HG03175 (cell line): Measurements from ENCODE around the gene GPX5.
"Not testable (repeated sequence)": the region's sequence is repeated elsewhere in the genome, so short reads cannot be mapped to it uniquely, and the experiment has no call there.

Source experiments
- ATAC-seq: cut with Tn5 transposase; IDR thresholded peaks from one replicate; pipeline ENCODE4 v1.9.1; 2021; ENCODE audit warnings: mild to moderate bottlenecking, moderate library complexity; ENCODE audit not compliant: unreplicated experiment

Gene GPX5, protein sequence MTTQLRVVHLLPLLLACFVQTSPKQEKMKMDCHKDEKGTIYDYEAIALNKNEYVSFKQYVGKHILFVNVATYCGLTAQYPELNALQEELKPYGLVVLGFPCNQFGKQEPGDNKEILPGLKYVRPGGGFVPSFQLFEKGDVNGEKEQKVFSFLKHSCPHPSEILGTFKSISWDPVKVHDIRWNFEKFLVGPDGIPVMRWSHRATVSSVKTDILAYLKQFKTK

DNA sequence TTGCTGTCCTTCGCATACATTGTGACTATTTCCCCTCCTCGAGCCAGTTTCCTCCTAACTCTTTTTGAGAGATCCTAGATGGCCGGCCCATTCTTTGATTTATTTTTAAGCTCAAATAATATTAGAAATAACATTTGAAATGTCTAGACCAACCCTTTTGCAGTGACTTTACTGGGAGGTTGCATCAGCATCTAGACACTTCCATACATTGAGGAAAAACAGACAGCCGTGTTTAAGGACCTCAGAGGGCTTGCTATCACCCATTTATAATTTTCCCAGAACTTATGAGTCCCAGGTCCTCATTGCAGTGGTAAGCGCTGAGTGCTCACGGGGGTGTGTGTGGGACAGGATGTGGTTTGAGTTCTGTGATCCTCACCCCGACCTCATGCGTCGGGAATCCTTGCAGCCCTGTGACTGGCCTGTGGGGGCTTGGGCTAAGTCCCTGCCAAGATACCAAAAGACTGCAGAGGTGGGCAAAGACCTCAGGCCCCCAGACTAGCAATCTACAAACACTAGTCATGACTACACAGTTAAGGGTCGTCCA, at the start of gene GPX5:
GPX5 (plus strand) TSS at position 386 of the 544 bp plus-strand sequence; CDS start at position 519, 133 bp downstream.
- no peak for ATAC-seq

DNA sequence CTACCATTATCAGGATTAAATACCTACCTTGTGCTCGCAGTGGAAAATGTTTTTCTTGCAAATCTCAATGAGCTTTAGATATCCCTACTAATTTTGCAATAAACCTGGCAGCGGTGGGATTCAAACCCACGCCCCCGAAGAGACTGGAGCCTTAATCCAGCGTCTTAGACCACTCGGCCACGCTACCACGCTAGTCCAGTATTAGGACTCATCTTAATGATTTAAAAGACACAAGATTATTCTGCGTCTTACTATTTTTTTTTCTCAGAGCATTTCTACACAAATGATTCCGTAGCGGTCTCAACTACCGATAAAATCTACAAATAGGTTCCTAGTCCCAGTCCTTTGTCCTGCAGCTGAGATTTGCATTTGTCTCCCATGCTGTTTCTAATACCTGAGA, 47.2 kb upstream of the GPX5 start:
- no peak for ATAC-seq

- ATAC-seq, result no peak
Observed at GRCh38 chr6:28480253-28480932, 45.3 kb upstream of the GPX5 start.

- no peak for ATAC-seq
Observed at GRCh38 chr6:28485482-28485881, 40.2 kb upstream of the GPX5 start.

DNA sequence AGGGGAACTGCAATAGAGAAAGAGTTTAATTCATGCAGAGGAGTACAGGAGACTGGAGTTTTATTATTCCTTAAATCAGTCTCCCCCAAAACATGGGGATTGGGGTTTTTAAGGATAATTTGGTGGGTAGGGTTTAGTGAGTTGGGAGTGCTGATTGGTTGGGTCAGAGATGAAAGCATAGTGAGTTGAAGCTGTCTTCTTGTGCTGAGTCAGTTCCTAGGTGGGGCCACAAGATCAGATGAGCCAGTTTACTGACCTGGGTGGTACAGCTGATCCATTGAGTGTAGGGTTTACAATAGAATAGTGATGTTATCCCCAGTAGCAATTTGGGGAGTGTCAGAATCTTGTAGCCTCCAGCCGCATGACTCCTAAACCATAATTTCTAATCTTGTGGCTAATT, 39.1 kb upstream of the GPX5 start:
- no peak for ATAC-seq

- no peak for ATAC-seq
Observed at GRCh38 chr6:28486988-28487742, 38.5 kb upstream of the GPX5 start.

GRCh38 chr6:28488916-28489365, 36.7 kb upstream of the GPX5 start:
- ATAC-seq, result peak; percentile 28

DNA sequence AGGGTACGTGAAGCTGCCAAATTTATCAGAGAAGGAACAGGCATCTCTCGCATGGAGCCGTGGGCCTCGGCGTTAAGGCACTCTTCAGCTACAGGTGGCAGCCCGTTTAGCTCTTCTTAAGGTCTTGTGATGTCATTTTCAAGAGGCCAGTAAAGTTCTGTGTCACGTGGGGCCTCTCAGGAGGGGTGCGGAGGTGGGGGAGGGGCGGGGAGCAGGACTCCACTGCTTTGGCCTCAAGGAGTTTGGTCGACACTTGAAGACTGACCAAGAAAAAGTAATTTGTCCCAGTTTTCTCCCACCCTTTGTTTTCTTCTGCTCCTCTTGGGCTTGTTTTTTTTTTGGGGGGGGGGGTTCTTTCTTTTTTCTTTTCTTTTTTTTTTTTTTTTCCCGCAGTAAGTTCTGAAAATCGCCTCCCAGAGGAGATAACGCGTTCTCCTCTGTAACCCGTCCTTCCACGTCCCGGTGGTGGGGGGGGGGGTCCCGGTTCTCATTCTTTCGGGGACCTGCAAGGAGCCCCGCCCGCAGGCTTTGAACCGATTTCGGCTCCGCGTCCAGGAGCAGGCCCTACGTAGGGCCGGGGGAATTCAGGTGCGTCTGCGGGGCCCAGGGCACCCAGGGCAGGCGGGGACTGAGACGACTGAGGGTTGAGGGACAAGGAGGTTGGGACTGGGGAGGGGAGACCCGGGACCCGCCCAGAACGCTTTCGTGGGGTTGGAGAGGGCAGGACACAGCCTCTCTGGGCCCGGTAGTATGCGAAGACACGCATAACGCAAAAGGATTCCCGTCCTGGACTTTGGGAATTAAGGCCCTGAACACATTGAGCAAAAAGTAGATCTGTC, 36.1 kb upstream of the GPX5 start:
- peak; percentile 79 for ATAC-seq

DNA sequence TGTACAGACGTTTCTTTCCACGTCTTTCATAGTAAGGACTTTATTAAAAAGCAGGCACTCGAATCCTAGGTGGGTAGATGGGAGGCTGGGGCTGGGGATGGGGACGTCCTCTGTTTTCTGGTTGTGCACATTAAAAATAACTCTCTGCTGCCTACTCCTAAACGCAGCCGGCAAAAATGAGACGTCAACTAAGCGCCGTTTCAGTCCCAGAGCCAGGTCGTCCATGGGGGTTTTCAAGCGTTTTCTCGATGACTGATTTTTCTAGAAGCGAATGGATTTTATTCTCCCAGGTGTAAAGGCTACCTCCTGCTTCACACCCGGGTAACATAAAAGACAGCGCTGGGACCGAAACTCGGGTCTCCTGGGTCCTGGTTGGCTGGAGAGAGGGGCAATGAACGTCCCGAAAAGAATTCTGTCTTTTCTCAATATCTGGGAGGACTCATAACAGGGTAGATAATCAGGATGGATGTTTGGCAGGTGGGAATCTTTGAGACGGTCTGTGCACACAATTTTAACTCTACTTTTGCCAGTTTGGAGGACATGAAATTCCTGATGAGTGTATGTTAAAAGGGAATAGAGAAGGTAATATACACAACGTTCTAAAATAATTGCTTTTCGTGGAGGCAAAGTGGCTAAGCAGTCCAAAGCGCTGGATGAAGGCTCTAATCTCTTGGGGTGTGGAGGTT, 35.3 kb upstream of the GPX5 start:
- ATAC-seq, result peak; percentile 16

DNA sequence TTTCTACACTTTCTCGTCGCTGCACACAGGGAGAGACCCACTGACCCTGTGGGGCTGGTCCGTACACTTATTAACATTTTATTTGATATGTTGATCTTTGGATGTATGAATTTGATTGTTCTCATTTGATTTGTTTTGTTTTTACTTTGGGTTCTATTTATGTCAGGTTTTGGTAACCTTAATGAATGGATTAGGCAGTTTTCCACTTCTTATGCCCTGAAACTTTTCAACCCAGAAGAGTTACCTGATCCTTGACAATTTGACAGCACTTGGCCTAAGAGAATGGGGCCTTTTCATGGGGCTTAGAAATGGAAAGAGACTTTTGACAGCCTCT, 33.7 kb upstream of the GPX5 start:
- no peak for ATAC-seq

DNA sequence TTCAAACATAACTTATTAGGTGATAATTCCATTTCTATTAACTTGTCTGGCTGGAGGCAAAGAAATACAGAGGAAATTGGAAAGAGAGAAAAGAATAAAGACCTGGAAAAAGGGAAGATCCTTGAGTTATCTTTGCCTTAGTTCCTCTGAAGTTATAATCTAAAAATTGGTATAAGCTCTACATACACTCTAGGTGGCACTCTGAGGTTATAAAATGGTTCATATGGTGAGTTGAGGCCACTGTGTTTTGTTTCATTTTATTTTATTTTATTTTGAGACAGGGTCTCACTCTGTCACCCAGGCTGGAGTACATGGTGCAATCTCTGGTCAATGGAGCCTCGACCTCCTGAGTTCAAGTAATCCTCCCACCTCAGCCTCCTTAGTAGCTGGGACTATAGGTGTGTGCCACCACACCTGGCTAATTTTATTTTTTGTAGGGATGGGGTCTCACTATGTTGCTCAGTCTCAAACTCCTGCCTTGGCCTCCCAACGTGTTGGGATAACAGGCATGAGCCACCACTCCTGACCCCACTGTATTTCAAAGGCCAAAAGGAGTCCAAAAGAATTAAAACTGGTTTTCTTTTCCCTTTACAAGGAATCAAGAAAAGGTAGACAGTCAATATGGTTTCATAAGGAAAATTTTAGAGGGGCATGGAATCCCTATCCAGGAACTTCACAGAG, 29.4 kb upstream of the GPX5 start:
- no peak for ATAC-seq

GRCh38 chr6:28497306-28497705, 28.4 kb upstream of the GPX5 start:
- no peak for ATAC-seq

- ATAC-seq, result no peak
Observed at GRCh38 chr6:28497893-28498292, 27.8 kb upstream of the GPX5 start.

DNA sequence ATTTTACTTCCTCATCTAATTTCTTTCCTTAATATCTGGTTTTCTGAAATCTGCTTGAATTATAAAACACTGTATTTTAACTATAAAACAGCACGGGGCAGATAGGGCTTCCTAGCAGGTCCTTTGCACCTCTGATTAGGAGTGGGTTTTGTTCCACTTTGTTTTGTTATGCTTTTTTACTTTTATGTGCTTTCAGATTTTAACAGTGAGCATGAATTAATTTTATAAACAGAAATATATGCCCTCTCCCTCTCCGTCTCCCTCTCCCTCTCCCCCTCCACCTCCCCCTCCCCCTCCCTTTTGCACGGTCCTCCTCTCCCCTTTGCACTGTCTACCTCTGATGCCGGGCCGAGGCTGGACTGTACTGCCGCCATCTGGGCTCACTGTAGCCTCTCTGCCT, 24.4 kb upstream of the GPX5 start:
- no peak for ATAC-seq

DNA sequence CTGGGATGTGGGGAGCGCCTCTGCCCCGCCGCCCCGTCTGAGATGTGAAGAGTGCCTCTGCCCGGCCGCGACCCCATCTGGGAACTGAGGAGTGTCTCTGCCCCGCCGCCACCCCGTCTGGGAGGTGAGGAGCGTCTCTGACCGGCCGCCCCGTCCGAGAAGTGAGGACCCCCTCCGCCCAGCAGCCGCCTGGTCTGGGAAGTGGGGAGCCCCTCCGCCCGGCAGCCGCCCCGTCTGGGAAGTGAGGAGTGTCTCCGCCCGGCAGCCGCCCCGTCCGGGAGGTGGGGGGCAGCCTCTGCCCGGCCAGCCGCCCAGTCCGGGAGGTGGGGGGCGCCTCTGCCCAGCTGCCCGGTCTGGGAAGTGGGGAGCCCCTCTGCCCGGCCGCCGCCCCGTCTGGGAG, 23.5 kb upstream of the GPX5 start:
- ATAC-seq, result not testable (repeated sequence)

- not testable (repeated sequence) for ATAC-seq
Observed at GRCh38 chr6:28502709-28503305, 22.9 kb upstream of the GPX5 start.

DNA sequence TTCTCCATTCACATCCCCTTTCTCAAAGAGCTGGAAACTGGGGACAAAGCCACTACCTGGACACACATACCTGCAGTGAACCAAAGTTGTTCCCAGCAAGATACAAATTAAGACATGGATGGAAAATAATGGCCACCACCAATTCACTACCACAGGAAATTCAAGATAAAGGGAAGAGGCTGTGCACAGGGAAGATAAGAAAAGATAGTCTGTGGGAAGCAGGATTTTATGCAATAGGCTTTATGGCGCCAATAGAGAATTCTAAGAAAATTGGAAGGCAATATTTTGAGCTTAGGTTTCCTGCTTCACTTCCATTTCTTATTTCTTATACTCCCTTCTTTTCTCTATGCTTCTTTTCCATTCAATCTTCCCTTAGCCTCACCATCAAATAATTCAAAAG, 19.9 kb upstream of the GPX5 start:
- no peak for ATAC-seq

DNA sequence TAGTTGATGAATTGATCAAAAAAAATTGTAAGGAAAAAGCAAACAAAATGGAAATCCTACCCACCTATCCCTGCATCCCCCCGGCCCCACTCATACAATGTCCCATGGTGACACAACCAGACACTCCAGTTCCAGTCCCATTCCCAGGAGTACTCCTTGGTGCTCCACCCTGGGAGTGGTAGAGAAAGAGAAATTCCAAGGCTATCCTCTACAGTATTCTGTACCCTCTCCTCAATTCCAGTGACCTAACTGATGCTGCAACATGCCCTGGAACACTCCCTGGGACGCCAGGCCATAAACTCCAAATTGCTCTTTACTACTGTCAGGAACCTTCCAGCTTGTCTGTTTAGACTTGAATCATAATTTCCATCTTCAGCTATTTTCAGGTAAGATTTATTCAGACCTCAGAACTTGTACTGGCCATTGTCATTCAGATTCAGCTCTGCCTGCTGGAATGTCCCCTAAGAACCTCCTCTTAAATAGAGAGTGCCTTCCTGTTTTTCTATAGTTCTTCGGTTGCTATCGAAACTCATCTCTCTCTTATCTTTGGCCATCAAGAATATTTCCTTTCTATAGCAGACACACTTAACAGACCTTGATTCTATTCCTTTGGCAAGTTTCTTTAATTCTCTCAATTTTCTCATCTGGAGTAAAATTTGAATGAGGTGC, 18.7 kb upstream of the GPX5 start:
- no peak for ATAC-seq
